NOMO-1 treated with DMSO at 0.1 percent for 48 hours (cell line): Measurements from ENCODE around the gene BID.

ENCODE experiments used
- DNase-seq: peaks from one replicate; lab custom pipeline; 2025; ENCODE audit not compliant: unreplicated experiment; lab: John Stamatoyannopoulos, UW

The BID gene

GRCh38 chr22:17784776-17785175 lies 10.5 kb upstream of the BID start:
- DNase-seq: no peak

GRCh38 chr22:17783773-17784480 lies 9.7 kb upstream of the BID start:
- DNase-seq: no peak

- DNase-seq: no peak
These were observed 9.0 kb upstream of the BID start for GRCh38 chr22:17783312-17783711.

- no peak for DNase-seq
These were observed 8.4 kb upstream of the BID start for GRCh38 chr22:17782621-17783020.

- no peak for DNase-seq
These were observed 7.9 kb upstream of the BID start for GRCh38 chr22:17782158-17782557.

- DNase-seq: no peak
These were observed 7.2 kb upstream of the BID start for GRCh38 chr22:17781319-17782031.

- no peak for DNase-seq
These were observed 6.6 kb upstream of the BID start for GRCh38 chr22:17780741-17781318.

- no peak for DNase-seq
These were observed 6.0 kb upstream of the BID start for GRCh38 chr22:17780116-17780740.

GRCh38 chr22:17779286-17780115 lies 5.2 kb upstream of the BID start:
- no peak for DNase-seq

- DNase-seq: no peak
These were observed 4.2 kb upstream of the BID start for GRCh38 chr22:17778412-17778976.

GRCh38 chr22:17777717-17778044 lies 3.4 kb upstream of the BID start:
- DNase-seq: no peak

- DNase-seq: peak; percentile 87
These were observed 2.9 kb upstream of the BID start for GRCh38 chr22:17777005-17777716.

- DNase-seq: no peak
These were observed 1.7 kb upstream of the BID start for GRCh38 chr22:17775781-17776465.

- no peak for DNase-seq
These were observed 837 bp upstream of the BID start for GRCh38 chr22:17774926-17775685.

GRCh38 chr22:17773606-17774205 lies 563 bp downstream of the BID start:
- DNase-seq: peak; percentile 22

GRCh38 chr22:17772958-17773605 lies 1.2 kb downstream of the BID start:
- DNase-seq: no peak

- DNase-seq: no peak
These were observed 1.9 kb downstream of the BID start for GRCh38 chr22:17772249-17772957.
